ENCODE measurements around the gene ANKRD44.
"Not testable (repeated sequence)": the region's sequence is repeated elsewhere in the genome, so short reads cannot be mapped to it uniquely, and the experiment has no call there.

ANKRD44 gene

GRCh38 chr2:197241153-197241552 is 69.4 kb downstream of the ANKRD44 start:
- in situ Hi-C loops (cut with MboI; ENCODE audit: low sequenced_read_pairs) = no loop called here

GRCh38 chr2:197240421-197241041 is 70.0 kb downstream of the ANKRD44 start:
- in situ Hi-C loops (cut with MboI; ENCODE audit: low sequenced_read_pairs) = no loop called here

GRCh38 chr2:197240018-197240417 is 70.6 kb downstream of the ANKRD44 start:
- in situ Hi-C loops (cut with MboI; ENCODE audit: low sequenced_read_pairs) = not testable (repeated sequence)

- in situ Hi-C loops (cut with MboI; ENCODE audit: low sequenced_read_pairs) = no loop called here
These were observed 71.1 kb downstream of the ANKRD44 start for GRCh38 chr2:197239434-197239833.

- in situ Hi-C loops (cut with MboI; ENCODE audit: low sequenced_read_pairs) = no loop called here
These were observed 72.6 kb downstream of the ANKRD44 start for GRCh38 chr2:197238043-197238365.

GRCh38 chr2:197237291-197238042 is 73.1 kb downstream of the ANKRD44 start:
- in situ Hi-C loops (cut with MboI; ENCODE audit: low sequenced_read_pairs) = no loop called here

- in situ Hi-C loops (cut with MboI; ENCODE audit: low sequenced_read_pairs) = no loop called here
These were observed 73.8 kb downstream of the ANKRD44 start for GRCh38 chr2:197236816-197237215.

GRCh38 chr2:197236159-197236558 is 74.4 kb downstream of the ANKRD44 start:
- in situ Hi-C loops (cut with MboI; ENCODE audit: low sequenced_read_pairs) = no loop called here

GRCh38 chr2:197235711-197236110 is 74.9 kb downstream of the ANKRD44 start:
- in situ Hi-C loops (cut with MboI; ENCODE audit: low sequenced_read_pairs) = no loop called here

GRCh38 chr2:197234671-197235191 is 75.8 kb downstream of the ANKRD44 start:
- in situ Hi-C loops (cut with MboI; ENCODE audit: low sequenced_read_pairs) = no loop called here

GRCh38 chr2:197233473-197233872 is 77.1 kb downstream of the ANKRD44 start:
- in situ Hi-C loops (cut with MboI; ENCODE audit: low sequenced_read_pairs) = no loop called here

- in situ Hi-C loops (cut with MboI; ENCODE audit: low sequenced_read_pairs) = no loop called here
These were observed 78.6 kb downstream of the ANKRD44 start for GRCh38 chr2:197232010-197232409.

- in situ Hi-C loops (cut with MboI; ENCODE audit: low sequenced_read_pairs) = no loop called here
These were observed 80.8 kb downstream of the ANKRD44 start for GRCh38 chr2:197229509-197230443.

GRCh38 chr2:197223451-197223850 is 87.1 kb downstream of the ANKRD44 start:
- in situ Hi-C loops (cut with MboI; ENCODE audit: low sequenced_read_pairs) = no loop called here

- in situ Hi-C loops (cut with MboI; ENCODE audit: low sequenced_read_pairs) = no loop called here
These were observed 90.9 kb downstream of the ANKRD44 start for GRCh38 chr2:197219636-197220035.

GRCh38 chr2:197217541-197217940 is 93.0 kb downstream of the ANKRD44 start:
- in situ Hi-C loops (cut with MboI; ENCODE audit: low sequenced_read_pairs) = no loop called here

- in situ Hi-C loops (cut with MboI; ENCODE audit: low sequenced_read_pairs) = no loop called here
These were observed 94.1 kb downstream of the ANKRD44 start for GRCh38 chr2:197216361-197216979.

GRCh38 chr2:197215748-197216360 is 94.7 kb downstream of the ANKRD44 start:
- in situ Hi-C loops (cut with MboI; ENCODE audit: low sequenced_read_pairs) = no loop called here

- in situ Hi-C loops (cut with MboI; ENCODE audit: low sequenced_read_pairs) = no loop called here
These were observed 98.0 kb downstream of the ANKRD44 start for GRCh38 chr2:197212344-197213262.

All from HL-60/S4 treated with phorbol 12-myristate 13-acetate at 8.2 ng/mL for 4 days and 3 days (cell line).